Common myeloid progenitor, CD34-positive (primary cell): ENCODE data around the gene DHX15.

ENCODE experiments used
- CTCF ChIA-PET: fragments of 350-600 bp; sonication (Branson Sonifier 250); formaldehyde crosslinking; loops from one replicate; lab custom pipeline; 2021; ENCODE audit warnings: antibody characterized with exemption; lab: Charles Lee
- POLR2A ChIA-PET: fragments of 350-600 bp; sonication (Branson Sonifier 250); formaldehyde crosslinking; loops from one replicate; lab custom pipeline; 2021; ENCODE audit warnings: antibody characterized with exemption; lab: Charles Lee
- DNase-seq, 3 donors: peaks; one replicate each; pipeline versions ENCODE4 v3.0.0 to v3.0.0-alpha.2; 2013
- H3K27ac ChIP-seq, 2 experiments: 1 replicate in 1 of 2; 2 replicates in 1 of 2; pipeline ENCODE4 v1.7.0; 2013; ENCODE audit warnings: inconsistent platforms in 2 of 2, low read length in 2 of 2, mild to moderate bottlenecking in 2 of 2, low read depth in 1 of 2, moderate library complexity in 1 of 2; ENCODE audit not compliant: severe bottlenecking in 2 of 2, insufficient read depth in 1 of 2, poor library complexity in 1 of 2
- H3K27me3 ChIP-seq, 5 experiments: replicated peaks in 2 of 5; 1 replicate in 3 of 5; 2 replicates in 2 of 5; pipeline versions ENCODE4 v1.6.1 to v1.7.0; 2013; ENCODE audit warnings: low read length in 4 of 5, mild to moderate bottlenecking in 2 of 5, moderate library complexity in 2 of 5, inconsistent platforms in 1 of 5; ENCODE audit not compliant: insufficient read depth in 5 of 5, control insufficient read depth in 4 of 5
- H3K36me3 ChIP-seq, 4 experiments: 1 replicate in 2 of 4; 2 replicates in 2 of 4; pipeline versions ENCODE4 v1.6.1 to v1.7.0; 2013; ENCODE audit warnings: low read length in 3 of 4, control low read depth in 1 of 4, mild to moderate bottlenecking in 1 of 4; ENCODE audit not compliant: control insufficient read depth in 4 of 4, insufficient read depth in 4 of 4
- H3K4me1 ChIP-seq, 4 experiments: 1 replicate in 3 of 4; 2 replicates in 1 of 4; pipeline versions ENCODE4 v1.6.1 to v1.7.1; 2013; ENCODE audit warnings: low read length in 3 of 4, mild to moderate bottlenecking in 3 of 4, control low read depth in 1 of 4, inconsistent platforms in 1 of 4, moderate library complexity in 1 of 4; ENCODE audit not compliant: control insufficient read depth in 4 of 4, insufficient read depth in 4 of 4; ENCODE audit errors: control extremely low read depth in 1 of 4
- H3K4me3 ChIP-seq, 7 experiments: 1 replicate in 4 of 7; 2 replicates in 3 of 7; pipeline versions ENCODE4 v1.5.1 to v1.7.0; 2013; ENCODE audit warnings: mild to moderate bottlenecking in 7 of 7, low read length in 6 of 7, moderate library complexity in 6 of 7, inconsistent platforms in 2 of 7, low read depth in 2 of 7, control low read depth in 1 of 7; ENCODE audit not compliant: insufficient read depth in 4 of 7, control insufficient read depth in 1 of 7; ENCODE audit errors: extremely low read depth in 1 of 7
- H3K9me3 ChIP-seq, 5 experiments: 1 replicate in 4 of 5; 2 replicates in 1 of 5; pipeline versions ENCODE4 v1.6.1 to v1.7.1; 2013; ENCODE audit warnings: low read length in 4 of 5, mild to moderate bottlenecking in 2 of 5, inconsistent platforms in 1 of 5, low read depth in 1 of 5, moderate library complexity in 1 of 5; ENCODE audit not compliant: control insufficient read depth in 4 of 5, insufficient read depth in 2 of 5; ENCODE audit errors: control extremely low read depth in 1 of 5
- WGBS: methylation state at CpG from one replicate; pipeline ENCODE4 v1.1.5; 2013; ENCODE audit not compliant: insufficient coverage; 5-methylcytosine and 5-hydroxymethylcytosine counted together

Gene DHX15

GRCh38 chr4:24561438-24562139 is 22.8 kb downstream of the DHX15 start:
- H3K36me3 ChIP-seq, result peaks cover 0 to 60% (median 21%) of the 10 kb centered on the region in 4 experiments
- peaks cover 0 to 2% (median 0%) of the 10 kb centered on the region in 5 experiments for H3K9me3 ChIP-seq
- ChIA-PET CTCF (interaction anchor here (6.4 kb wide), 1 partner anchor 12 kb away, joined by 40 read pairs; no protein-coding TSS in a partner anchor), POLR2A (interaction anchor here (0.6 kb wide), 1 partner anchor 12 kb away, joined by 6 read pairs; no protein-coding TSS in a partner anchor)
- no peak overlapping the region for H3K27ac ChIP-seq
- no peak overlapping the region for H3K4me3 ChIP-seq
- H3K27me3 ChIP-seq, result no peaks in the 10 kb centered on the region
- H3K4me1 ChIP-seq, result peaks cover 3 to 9% (median 6%) of the 10 kb centered on the region in 4 experiments
- 95% methylated on average over 3 of the region's 8 CpGs for WGBS
- no peak for DNase-seq

- DNase-seq, result peak in 1 of 3 donors; percentile 26
- Histone ChIP-seq H3K4me3 (no peak overlapping the region), H3K4me1 (peaks cover 3 to 9% (median 6%) of the 10 kb centered on the region in 4 experiments), H3K9me3 (peaks cover 0 to 2% (median 0%) of the 10 kb centered on the region in 5 experiments), H3K36me3 (peaks cover 2 to 59% (median 24%) of the 10 kb centered on the region in 4 experiments), H3K27ac (no peak overlapping the region), H3K27me3 (no peaks in the 10 kb centered on the region)
- CTCF ChIA-PET, result interaction anchor here (0.9 to 6.4 kb wide), 3 partner anchors 10 to 14 kb away, joined by 3 to 40 read pairs (median 3); no protein-coding TSS in a partner anchor
- 100% methylated on average over 2 of the region's 3 CpGs for WGBS
- POLR2A ChIA-PET, result no interaction called here
Observed at GRCh38 chr4:24560868-24561368, 23.4 kb downstream of the DHX15 start.

GRCh38 chr4:24559889-24560288 is 24.5 kb downstream of the DHX15 start:
- Histone ChIP-seq H3K9me3 (peaks cover 0 to 2% (median 0%) of the 10 kb centered on the region in 5 experiments), H3K4me3 (no peak overlapping the region), H3K4me1 (peaks cover 3 to 9% (median 6%) of the 10 kb centered on the region in 4 experiments), H3K36me3 (peaks cover 2 to 55% (median 27%) of the 10 kb centered on the region in 4 experiments), H3K27ac (no peak overlapping the region), H3K27me3 (no peaks in the 10 kb centered on the region)
- ChIA-PET POLR2A (no interaction called here), CTCF (interaction anchor here (0.9 to 6.4 kb wide), 4 partner anchors 8 to 14 kb away, joined by 3 to 40 read pairs (median 4); no protein-coding TSS in a partner anchor)
- WGBS, result 100% methylated on average over 1 of the region's 2 CpGs
- DNase-seq, result peak in 1 of 3 donors; percentile 51

- no peak overlapping the region for H3K4me3 ChIP-seq
- H3K9me3 ChIP-seq, result peaks cover 0 to 2% (median 0%) of the 10 kb centered on the region in 5 experiments
- POLR2A ChIA-PET, result no interaction called here
- DNase-seq, result no peak
- H3K36me3 ChIP-seq, result peaks cover 5 to 56% (median 32%) of the 10 kb centered on the region in 4 experiments
- CTCF ChIA-PET, result interaction anchor here (1.0 to 6.4 kb wide), 4 partner anchors 8 to 26 kb away, joined by 4 to 40 read pairs (median 4); no protein-coding TSS in a partner anchor
- H3K27ac ChIP-seq, result no peak overlapping the region
- WGBS, result 100% methylated on average over 1 of the region's 3 CpGs
- H3K4me1 ChIP-seq, result peaks cover 3 to 9% (median 6%) of the 10 kb centered on the region in 4 experiments
- H3K27me3 ChIP-seq, result no peaks in the 10 kb centered on the region
Observed at GRCh38 chr4:24559032-24559821, 25.1 kb downstream of the DHX15 start.

GRCh38 chr4:24557026-24558025 is 27.0 kb downstream of the DHX15 start:
- WGBS, result 47% methylated on average over 4 of the region's 8 CpGs
- peaks cover 3 to 9% (median 6%) of the 10 kb centered on the region in 4 experiments for H3K4me1 ChIP-seq
- ChIA-PET CTCF (interaction anchor here (1.0 to 6.4 kb wide), 8 partner anchors 8 to 68 kb away, joined by 3 to 40 read pairs (median 5); no protein-coding TSS in a partner anchor), POLR2A (no interaction called here)
- H3K27me3 ChIP-seq, result no peaks in the 10 kb centered on the region
- no peak overlapping the region for H3K27ac ChIP-seq
- no peak overlapping the region for H3K4me3 ChIP-seq
- DNase-seq, result peak; percentile 20 to 68 (median 59)
- H3K9me3 ChIP-seq, result peaks cover 0 to 2% (median 0%) of the 10 kb centered on the region in 5 experiments
- peaks cover 9 to 57% (median 33%) of the 10 kb centered on the region in 4 experiments for H3K36me3 ChIP-seq
